NCI-H1417 (cell line): ENCODE results near the gene PRIM2.
"Not testable (repeated sequence)": the region's sequence is repeated elsewhere in the genome, so short reads cannot be mapped to it uniquely, and the experiment has no call there.

ENCODE experiments used
- DNase-seq, 3 experiments: peaks; one replicate each; lab custom pipeline; 2025; lab: John Stamatoyannopoulos, UW

The PRIM2 gene, protein sequence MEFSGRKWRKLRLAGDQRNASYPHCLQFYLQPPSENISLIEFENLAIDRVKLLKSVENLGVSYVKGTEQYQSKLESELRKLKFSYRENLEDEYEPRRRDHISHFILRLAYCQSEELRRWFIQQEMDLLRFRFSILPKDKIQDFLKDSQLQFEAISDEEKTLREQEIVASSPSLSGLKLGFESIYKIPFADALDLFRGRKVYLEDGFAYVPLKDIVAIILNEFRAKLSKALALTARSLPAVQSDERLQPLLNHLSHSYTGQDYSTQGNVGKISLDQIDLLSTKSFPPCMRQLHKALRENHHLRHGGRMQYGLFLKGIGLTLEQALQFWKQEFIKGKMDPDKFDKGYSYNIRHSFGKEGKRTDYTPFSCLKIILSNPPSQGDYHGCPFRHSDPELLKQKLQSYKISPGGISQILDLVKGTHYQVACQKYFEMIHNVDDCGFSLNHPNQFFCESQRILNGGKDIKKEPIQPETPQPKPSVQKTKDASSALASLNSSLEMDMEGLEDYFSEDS

DNA sequence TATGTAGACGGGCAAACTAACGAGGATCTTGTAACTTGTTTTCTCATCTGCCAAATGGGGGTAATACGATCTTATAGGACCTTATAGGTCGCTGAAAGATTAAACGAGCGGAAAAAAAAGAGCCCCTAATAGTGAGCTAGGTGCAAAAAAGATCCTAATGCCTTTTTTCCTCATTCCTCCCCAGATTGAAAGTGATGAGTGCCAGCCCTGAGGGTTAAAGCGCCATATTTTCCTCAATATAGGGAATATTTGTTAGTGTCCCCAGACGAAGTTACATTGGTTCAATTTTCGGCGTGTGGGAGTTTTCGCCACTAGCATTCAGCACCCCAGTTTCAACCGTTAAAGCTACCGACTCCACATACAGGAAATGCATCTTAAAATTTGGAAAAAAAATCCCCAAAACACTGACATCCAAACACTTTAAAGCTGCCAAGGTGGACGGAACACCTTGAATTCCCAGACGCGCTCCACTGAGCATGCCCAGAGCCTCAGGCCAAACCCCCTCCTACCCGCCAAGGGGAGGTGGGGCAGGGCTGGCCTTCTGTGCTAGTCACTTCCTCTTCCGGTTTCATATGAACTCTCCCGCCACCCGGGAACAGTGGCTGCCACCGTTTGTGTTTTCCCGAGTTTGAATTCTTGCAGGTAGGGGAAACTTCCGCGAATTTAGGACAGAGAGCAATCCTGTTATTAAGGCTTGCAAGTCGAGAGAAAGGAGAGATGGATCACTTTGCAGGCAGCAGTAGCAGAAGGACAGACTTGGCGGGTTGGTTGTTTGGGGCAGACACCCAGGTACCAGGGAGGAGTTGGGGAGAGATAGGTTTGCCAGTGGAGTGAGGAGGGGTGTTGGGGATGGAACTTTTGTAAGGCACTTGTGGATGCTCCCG is at the start of gene PRIM2:
Gene PRIM2, plus strand, starts transcription at position 571 of the 884 bp plus-strand sequence. CDS start 816 bp downstream, outside the sequence.
- peak; percentile 84 to 91 (median 88) for DNase-seq

DNA sequence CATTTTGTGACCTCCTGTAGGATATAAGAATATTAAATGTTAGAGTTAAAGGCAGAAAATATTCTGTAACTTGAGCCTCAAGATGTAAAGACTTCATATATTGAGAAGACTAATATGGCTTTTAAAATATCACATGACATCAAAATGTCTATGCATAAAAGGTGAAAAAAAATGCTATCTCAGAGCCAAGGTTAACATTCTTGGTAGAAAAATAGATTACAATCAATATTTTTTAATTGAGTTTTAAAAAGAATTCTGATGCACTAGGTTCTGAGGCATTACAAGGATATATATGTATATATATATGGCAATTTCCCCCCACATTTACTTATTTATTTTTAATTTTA is 49.2 kb upstream of the PRIM2 start:
- no peak for DNase-seq

DNA sequence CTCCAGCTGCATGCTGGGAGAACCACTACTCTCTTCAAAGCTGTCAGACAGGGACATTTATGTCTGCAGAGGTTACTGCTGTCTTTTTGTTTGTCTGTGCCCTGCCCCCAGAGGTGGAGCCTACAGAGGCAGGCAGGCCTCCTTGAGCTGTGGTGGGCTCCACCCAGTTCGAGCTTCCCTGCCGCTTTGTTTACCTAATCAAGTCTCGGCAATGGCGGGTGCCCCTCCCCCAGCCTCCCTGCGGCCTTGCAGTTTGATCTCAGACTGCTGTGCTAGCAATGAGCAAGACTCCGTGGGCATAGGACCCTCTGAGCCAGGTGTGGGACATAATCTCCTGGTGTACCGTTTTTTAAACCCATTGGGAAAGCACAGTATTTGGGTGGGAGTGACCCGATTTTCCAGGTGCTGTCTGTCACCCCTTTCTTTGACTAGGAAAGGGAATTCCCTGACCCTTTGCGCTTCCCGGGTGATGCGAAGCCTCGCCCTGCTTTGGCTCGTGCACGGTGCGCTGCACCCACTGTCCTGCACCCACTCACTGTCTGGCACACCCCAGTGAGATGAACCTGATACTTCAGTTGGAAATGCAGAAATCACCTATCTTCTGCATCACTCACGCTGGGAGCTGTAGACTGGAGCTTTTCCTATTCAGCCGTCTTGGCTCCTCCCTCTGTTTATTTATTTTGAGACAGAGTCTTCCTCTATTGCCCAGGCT is 43.2 kb upstream of the PRIM2 start:
- DNase-seq, result not testable (repeated sequence)

DNA sequence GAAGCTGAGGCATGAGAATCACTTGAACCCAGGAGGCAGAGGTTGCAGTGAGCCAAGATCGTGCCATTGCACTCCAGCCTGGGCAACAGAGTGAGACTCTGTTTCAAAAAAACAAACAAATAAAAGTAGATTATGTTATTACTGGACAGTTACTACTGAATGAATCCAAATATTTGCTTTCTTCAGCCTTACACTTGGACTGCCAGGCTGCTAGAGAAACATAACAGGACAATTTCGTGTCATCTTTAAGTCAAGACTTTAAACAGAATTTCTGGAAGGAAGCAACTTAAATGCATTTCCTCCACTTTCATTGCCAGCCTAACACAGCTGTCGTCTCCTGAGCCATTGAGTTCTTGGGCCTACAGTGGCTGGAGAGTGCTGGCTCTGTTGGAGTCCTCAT is 42.0 kb upstream of the PRIM2 start:
- no peak for DNase-seq

DNA sequence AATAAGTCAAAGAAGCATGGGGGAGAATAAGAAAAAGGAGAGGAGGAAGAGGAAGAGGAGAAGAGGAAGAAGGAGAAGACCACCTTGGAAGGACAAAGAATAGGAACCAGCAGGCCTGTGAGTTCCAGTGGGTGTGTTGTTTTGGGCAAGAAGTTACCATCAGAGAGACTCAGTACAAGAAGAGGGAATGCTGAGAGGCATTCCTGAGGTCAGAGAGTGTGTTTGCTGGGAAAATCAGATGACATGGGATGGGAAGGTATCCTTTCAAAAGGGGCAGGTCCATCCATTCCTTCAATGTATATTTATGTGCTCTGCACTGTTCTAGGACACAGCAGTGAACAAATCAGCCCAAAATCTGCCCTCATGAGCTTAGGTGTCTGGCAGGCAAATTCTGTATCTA is 40.5 kb upstream of the PRIM2 start:
- no peak for DNase-seq

DNA sequence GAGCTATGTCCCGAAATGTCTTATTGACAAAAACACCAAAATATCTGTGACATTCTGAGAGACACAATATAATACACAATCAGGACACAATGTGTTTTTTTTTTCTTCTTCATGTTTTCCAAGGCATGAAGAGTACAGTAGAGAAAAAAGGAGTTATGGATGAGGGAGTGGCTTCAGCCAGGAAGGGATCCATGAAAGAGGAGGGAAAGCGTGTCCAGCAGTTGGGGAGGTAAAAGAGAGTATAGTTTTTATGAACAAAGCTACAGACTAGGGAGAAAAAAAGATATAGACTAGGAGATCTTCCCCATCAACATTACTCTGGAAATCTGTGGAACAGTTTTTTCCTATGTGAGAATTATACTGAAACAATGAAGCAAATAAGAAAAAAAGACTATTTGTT is 38.9 kb upstream of the PRIM2 start:
- no peak for DNase-seq

DNA sequence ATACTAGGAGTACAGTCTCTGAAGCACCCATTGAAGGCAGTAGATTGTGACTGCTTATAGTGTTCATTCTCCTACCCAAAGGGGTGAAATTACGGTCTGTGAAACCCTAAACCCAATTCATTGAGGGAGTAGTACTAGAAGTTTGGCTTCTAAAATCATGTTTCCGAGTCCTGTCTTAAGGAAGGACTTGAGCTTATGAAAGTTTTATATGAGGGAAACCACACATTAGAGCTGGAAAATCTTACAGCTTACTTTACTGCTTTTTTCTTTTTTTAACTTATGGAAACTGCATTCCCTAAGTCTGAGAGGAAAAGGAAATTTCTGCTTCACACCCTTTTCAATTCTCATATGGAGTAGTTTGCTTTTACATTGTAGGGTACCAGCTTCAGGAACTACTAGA is 38.4 kb upstream of the PRIM2 start:
- no peak for DNase-seq

DNA sequence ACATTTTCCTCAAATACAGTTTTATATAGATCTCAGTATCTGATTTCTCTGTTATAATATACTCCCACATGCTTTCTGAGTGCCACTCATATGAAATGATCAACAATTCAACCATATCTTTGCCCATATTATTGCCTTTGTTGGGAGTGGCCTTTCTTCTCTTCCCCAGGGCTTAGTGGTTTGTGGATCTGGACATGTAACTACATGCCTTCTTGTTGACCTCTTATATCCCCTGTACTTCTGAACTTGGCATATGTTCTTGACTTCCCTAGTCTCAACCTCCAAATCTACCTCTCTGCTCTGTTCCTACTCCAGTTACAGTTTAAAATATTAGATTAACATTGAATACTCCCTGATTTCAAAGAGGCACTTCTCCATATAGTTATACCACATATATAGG is 34.3 kb upstream of the PRIM2 start:
- peak in 1 of 3 experiments; percentile 68 for DNase-seq

DNA sequence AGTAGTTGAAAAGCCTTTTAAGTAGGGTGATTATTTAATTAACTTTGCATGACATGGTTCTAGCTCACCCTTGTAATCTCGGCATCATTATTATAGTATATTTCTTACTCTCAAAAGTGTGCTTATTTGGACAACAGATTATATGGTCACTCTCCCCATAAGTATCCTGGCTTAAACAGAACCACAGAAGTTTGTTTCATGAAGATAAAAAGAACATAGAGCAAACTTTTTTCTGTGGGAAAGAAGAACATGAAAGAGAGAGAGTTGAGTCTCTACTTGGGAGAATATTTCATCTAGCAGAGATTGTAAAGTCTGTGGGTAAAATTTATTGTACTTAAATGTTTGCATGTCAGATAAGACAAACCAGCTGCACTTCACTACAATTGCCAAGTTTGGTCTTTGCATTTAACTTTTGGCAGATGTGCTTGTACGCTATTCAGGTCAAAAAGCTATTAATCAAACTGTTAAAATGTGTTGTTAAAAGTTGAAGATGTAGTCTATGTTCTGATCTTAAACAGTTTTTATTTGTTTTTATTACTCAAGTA is 33.4 kb upstream of the PRIM2 start:
- DNase-seq, result no peak

DNA sequence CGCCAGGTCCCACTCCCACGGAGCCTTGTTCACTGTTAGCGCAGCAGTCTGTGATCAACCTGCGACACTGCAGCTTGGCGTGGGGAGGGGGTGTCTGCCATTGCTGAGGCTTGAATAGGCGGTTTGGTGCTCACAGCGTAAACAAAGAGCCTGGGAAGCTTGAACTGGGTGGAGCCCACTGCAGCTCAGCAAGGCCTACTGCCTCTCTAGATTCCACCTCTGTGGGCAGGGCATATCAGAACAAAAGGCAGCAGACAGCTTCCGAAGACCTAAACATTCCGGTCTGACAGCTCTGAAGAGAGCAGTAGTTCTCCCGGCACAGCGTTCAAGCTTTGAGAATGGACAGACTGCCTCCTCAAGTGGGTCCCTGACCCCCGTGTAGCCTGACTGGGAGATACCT is 29.3 kb upstream of the PRIM2 start:
- DNase-seq, result not testable (repeated sequence)

DNA sequence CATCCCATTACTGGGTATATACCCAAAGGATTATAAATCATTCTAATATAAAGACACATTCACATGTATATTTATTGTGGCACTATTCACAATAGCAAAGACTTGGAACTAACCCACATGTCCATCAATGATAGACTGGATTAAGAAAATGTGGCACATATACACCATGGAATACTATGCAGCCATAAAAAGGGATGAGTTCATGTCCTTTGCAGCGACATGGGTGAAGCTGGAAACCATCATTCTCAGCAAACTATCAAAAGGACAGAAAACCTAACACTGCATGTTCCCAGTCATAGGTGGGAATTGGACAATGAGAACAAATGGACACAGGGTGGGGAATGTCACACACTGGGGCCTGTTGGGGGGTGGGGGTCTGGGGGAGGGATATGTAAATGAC is 24.0 kb upstream of the PRIM2 start:
- not testable (repeated sequence) for DNase-seq

DNA sequence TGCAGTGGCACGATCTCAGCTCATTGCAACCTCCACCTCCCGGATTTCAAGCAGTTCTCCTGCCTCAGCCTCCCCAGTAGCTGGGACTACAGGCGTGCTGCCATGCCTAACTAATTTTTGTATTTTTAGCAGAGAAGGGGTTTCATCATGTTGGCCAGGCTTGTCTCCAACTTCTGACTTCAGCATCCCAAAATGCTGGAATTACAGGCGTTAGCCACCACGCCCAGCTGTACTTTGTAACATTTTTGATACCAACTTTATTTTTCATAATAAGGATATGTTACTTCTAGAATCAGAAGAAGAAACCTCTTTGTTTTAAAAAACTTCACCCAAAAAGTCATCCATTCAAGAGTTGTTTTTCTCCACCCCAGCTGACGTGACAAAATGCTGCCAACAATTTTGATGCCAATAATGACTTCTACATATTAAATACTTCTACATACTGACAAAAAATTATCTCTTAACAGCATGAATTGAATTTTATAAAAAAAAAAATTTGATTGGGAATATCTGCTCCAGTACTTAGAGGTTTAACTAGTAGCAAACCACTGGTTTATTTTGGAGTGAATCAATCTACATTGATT is 22.5 kb upstream of the PRIM2 start:
- no peak for DNase-seq

DNA sequence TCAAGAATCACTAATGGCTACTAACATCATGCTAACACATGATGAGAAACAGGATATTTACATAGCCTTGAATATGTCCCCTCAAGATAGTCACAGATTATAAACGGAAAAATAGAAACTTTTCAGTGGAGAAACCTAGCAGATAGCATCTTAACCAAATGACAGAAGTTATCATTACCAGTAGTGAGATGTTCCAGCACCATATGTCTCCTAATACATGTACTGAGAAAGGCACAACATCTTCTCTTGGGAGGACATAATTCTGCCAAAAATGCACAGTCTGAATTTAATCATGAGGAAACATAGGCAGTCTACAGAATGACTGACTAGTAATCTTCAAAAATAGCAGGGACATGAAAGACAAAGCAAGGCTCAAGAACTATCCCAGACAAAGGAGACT is 19.9 kb upstream of the PRIM2 start:
- no peak for DNase-seq

DNA sequence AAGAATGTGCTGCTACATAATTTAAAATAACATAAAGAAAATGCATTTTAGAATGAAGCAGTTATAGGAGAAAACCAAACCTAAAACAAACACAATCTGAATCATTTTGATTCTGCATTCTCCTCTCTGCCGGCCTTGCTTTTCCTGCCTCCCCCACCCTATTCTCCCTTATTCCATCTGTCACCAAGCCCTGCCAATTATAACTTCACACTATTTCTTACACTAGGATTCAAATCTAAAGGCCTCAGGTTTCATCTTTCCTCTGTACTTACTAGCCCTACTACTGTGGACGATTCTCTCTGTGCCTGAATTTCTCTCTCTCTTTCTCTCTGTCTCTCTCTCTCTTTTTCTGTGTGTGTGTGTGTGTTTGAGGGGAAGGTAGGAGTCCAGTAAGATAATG is 18.7 kb upstream of the PRIM2 start:
- DNase-seq, result no peak

DNA sequence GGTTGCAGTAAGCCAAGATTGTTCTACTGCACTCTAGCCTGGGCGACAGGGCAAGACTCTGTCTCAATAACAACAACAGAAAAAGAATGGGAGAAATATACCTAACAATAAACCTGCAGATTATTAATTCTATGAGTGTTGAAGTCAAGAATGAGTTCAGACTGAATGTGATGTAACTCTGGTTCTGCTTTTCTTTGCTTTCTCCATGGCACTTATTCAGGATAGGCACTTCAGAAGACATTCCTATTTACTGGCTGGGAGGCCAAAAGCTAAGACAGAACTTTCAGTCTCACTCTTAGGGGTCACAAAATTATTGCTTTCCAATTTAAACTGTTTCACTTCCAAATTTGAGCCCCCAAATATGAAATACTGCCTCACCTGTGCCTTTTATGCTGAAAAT is 15.7 kb upstream of the PRIM2 start:
- DNase-seq, result no peak

DNA sequence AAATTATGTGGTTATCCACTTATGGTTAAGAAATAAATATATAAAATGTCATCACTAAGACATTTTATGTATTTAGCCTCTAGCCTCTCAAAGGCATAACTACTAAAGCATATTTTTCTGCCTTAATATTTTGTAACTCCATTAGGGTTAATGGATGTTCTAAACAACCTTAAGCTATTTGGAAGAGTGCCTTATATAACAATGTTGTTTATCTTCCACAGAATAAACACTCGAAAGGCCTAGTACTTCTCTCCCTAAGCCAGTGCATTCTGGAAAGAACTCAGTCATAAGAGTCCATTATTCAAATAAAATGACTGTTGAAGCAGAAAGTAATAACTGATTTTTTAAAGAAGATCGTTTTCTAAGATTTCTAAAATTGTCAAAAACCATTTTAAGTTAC is 15.0 kb upstream of the PRIM2 start:
- no peak for DNase-seq

DNA sequence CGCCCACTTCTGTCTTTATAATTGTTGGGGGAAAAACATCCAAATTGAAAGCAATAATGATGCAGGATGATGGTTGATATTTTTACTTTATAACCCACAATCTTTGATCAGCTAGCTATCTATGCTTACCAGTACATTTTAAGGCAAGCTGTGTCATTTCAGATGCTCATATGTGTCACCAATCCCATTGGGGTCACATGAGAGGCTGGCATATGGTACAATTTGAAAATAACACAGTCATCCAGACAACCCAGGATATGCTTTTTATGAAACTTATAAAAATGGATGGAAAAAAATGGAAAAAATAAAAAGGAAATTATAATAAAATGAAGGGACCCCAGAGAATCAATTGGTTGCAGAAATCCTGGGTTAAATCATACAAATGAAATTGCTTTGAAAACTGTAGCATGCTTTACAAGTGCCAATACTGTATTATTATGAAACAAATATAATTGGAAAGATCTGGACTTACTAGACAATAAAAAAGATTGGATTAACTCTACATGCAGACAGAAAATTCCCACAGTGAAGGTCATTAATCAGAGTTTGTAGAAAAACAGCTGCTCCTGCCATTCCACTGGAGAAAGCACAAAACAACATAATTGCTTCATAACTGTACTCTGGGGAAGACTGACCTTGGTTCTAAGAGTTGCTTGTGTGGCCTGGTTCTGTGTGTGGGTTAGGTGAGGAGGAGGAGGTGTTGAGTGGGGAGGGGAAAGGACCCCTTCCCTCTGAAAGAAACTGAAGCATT is 13.3 kb upstream of the PRIM2 start:
- DNase-seq, result no peak

DNA sequence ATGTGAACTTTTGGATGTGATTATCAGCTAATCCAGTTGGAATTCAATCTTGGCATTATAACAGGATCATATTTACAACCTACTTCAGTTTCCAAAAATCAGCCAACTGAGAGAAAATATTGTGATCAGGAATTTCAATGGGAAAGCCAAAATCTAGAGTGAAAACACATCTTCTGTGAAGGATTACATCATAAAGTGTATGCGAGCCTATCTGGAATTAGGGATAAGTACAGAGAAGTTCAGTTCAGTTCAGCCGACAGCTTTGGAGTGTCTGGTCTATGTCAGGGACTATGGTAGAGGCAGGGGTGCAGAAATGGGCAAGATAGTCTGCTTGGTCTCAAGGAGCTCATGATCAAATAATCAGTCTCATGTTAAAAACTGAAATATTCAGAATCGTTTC is 12.3 kb upstream of the PRIM2 start:
- no peak for DNase-seq

DNA sequence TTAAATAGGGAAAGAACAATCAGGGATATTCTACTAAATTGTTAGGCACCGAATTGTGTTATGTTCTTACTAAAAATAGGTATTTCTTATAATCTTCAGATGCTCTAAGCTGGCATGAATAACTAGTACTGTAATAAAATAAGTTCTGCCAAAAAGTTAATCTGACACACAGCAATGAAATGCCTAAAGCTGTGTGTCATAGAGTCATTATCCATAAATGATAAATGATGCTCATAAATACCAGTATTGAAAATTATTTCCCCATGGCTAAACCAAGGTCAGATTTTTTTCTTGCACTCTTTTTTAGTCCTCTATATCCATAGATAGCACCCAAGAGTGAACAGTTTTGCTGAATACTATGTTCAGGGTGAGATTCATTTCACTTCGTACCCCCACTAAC is 11.7 kb upstream of the PRIM2 start:
- no peak for DNase-seq

DNA sequence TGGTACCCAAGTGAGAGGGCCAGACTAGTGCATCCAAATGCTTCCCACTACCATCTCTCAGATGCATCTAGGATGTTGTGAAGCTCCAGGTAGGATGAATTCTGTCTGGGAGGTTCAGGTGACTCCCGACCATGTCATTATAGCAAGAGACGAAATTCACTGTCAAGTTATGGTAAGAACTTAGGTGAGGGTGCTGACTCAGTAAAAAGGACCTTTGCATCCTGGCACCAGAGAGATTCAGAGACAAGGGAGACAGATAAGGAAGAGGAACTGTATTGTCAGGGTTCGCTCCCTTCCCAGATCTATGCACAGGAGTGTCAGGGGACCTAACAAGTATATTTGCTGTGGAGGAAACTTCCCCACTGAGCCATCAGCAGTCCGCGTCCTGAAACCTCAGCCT is 11.2 kb upstream of the PRIM2 start:
- no peak for DNase-seq

DNA sequence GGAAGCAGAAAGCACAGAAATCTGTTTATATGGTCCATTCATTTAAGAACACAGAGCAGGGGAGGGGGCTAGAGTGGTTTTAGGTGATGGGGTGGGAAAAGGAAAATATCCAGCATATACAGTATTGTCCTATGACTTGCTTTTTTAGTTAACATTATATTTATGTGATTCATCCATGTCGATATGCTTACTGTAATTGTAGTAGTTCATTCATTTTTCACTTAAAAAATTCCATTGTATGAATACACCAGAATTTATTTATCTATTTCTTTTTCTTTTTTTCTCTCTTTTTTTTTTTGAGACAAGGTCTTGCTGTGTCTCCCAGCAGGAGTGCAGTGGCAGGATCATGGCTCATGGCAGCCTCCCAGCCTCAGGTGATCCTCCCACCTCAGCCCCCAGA is 9.6 kb upstream of the PRIM2 start:
- no peak for DNase-seq
